ENCODE data around the gene DNLZ. TPM values are rescaled to one million over a fixed set of nuclear protein-coding genes. Genes with fewer than 3 reads are reported as not detected.
"Not testable (repeated sequence)": the region's sequence is repeated elsewhere in the genome, so short reads cannot be mapped to it uniquely, and the experiment has no call there.

The DNLZ gene
- total RNA-seq, 1 donor from 2014 or later = 27.5 TPM

- TF ChIP-seq, protein P1, sequence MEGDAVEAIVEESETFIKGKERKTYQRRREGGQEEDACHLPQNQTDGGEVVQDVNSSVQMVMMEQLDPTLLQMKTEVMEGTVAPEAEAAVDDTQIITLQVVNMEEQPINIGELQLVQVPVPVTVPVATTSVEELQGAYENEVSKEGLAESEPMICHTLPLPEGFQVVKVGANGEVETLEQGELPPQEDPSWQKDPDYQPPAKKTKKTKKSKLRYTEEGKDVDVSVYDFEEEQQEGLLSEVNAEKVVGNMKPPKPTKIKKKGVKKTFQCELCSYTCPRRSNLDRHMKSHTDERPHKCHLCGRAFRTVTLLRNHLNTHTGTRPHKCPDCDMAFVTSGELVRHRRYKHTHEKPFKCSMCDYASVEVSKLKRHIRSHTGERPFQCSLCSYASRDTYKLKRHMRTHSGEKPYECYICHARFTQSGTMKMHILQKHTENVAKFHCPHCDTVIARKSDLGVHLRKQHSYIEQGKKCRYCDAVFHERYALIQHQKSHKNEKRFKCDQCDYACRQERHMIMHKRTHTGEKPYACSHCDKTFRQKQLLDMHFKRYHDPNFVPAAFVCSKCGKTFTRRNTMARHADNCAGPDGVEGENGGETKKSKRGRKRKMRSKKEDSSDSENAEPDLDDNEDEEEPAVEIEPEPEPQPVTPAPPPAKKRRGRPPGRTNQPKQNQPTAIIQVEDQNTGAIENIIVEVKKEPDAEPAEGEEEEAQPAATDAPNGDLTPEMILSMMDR (IDR thresholded peaks at IDR 0.05; ENCODE audit: insufficient read depth, low read length, poor library complexity, severe bottlenecking) = no peak
- no peak for DNase-seq (ENCODE audit: low read depth)
- H3K4me3 ChIP-seq (ENCODE audit: low read depth, low read length) = no peak overlapping the region
- peaks cover 22% of the 10 kb centered on the region for H3K27me3 ChIP-seq (ENCODE audit: control insufficient read depth, insufficient read depth, low read length)
- H3K36me3 ChIP-seq (ENCODE audit: control insufficient read depth, insufficient read depth, low read length) = no peaks in the 10 kb centered on the region
These were observed 40.7 kb downstream of the DNLZ start for GRCh38 chr9:136322756-136323330.

DNA sequence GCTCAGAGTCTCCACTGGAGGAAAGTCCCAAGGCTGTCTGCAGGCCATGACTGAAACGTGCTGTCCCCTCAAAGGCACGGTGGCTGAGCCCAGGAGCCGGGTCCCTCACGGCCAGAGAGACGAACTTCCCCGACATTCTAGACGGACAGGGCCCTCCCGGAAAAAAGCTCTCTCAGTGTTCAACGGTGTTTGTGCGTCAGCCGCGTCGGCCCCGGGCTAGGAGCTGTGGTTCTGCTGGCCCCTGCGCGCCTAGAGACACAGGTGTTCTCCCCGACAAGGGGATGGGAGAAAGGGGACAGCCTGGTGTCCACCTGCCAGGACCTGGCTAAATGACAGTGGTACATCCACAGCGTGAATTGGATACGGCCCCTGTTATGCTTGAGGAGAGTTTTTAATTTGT, 42.0 kb downstream of the DNLZ start:
- DNase-seq (ENCODE audit: low read depth) = no peak
- peaks cover 22% of the 10 kb centered on the region for H3K27me3 ChIP-seq (ENCODE audit: control insufficient read depth, insufficient read depth, low read length)
- H3K36me3 ChIP-seq (ENCODE audit: control insufficient read depth, insufficient read depth, low read length) = no peaks in the 10 kb centered on the region
- H3K4me3 ChIP-seq (ENCODE audit: low read depth, low read length) = no peak overlapping the region
- TF ChIP-seq, protein P1 (IDR thresholded peaks at IDR 0.05; ENCODE audit: insufficient read depth, low read length, poor library complexity, severe bottlenecking) = no peak

GRCh38 chr9:136320972-136321371, 42.6 kb downstream of the DNLZ start:
- DNase-seq (ENCODE audit: low read depth); H3K4me3 ChIP-seq (ENCODE audit: low read depth, low read length); H3K36me3 ChIP-seq (ENCODE audit: control insufficient read depth, insufficient read depth, low read length): not testable (repeated sequence)
- H3K27me3 ChIP-seq (ENCODE audit: control insufficient read depth, insufficient read depth, low read length) = peaks cover 22% of the 10 kb centered on the region

DNA sequence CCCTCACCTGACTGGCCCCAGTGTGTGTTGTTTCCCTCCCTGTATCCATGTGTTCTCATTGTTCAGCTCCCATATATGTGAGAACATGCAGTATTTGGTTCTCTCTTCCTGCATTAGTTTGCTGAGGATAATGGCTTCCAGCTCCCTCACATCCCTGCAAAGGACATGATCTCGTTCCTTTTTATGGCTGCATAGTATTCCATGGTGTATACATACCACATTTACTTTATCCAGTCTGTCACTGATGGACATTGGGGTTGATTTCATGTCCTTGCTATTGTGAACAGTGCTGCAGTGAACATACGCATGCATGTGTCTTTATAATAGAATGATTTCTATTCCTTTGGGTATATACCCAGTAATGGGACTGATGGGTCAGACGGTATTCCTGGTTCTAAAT, 43.6 kb downstream of the DNLZ start:
- DNase-seq (ENCODE audit: low read depth) = not testable (repeated sequence)

DNA sequence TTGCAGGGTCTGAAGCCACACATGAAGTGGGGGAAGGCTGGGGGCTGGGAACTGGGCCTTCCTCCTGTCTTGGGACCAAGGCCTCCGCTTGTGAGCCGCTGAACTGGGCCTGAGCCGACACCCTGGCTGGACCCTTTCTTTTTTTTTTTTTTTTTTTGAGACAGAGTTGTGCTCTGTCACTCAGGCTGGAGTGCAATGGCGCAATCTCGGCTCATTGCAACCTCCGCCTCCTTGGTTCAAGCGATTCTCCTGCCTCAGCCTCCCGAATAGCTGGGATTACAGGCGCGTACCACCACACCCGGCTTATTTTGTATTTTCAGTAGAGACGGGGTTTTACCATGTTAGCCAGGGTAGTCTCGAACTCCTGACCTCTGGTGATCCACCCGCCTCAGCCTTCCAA, 44.3 kb downstream of the DNLZ start:
- not testable (repeated sequence) for H3K36me3 ChIP-seq (ENCODE audit: control insufficient read depth, insufficient read depth, low read length); DNase-seq (ENCODE audit: low read depth); H3K4me3 ChIP-seq (ENCODE audit: low read depth, low read length)
- H3K27me3 ChIP-seq (ENCODE audit: control insufficient read depth, insufficient read depth, low read length) = peaks cover 20% of the 10 kb centered on the region

More for the DNA sequence above, 43.6 kb downstream of the DNLZ start:
- H3K27me3 ChIP-seq (ENCODE audit: control insufficient read depth, insufficient read depth, low read length) = peaks cover 22% of the 10 kb centered on the region
- not testable (repeated sequence) for H3K4me3 ChIP-seq (ENCODE audit: low read depth, low read length); H3K36me3 ChIP-seq (ENCODE audit: control insufficient read depth, insufficient read depth, low read length)

- Histone ChIP-seq H3K27me3 (ENCODE audit: control insufficient read depth, insufficient read depth, low read length) (peaks cover 20% of the 10 kb centered on the region), H3K36me3 (ENCODE audit: control insufficient read depth, insufficient read depth, low read length) (no peaks in the 10 kb centered on the region), H3K4me3 (ENCODE audit: low read depth, low read length) (no peak overlapping the region)
- TF ChIP-seq, protein P1 (IDR thresholded peaks at IDR 0.05; ENCODE audit: insufficient read depth, low read length, poor library complexity, severe bottlenecking) = no peak
- DNase-seq (ENCODE audit: low read depth) = no peak
These were observed 44.7 kb downstream of the DNLZ start for GRCh38 chr9:136318776-136319241.

DNA sequence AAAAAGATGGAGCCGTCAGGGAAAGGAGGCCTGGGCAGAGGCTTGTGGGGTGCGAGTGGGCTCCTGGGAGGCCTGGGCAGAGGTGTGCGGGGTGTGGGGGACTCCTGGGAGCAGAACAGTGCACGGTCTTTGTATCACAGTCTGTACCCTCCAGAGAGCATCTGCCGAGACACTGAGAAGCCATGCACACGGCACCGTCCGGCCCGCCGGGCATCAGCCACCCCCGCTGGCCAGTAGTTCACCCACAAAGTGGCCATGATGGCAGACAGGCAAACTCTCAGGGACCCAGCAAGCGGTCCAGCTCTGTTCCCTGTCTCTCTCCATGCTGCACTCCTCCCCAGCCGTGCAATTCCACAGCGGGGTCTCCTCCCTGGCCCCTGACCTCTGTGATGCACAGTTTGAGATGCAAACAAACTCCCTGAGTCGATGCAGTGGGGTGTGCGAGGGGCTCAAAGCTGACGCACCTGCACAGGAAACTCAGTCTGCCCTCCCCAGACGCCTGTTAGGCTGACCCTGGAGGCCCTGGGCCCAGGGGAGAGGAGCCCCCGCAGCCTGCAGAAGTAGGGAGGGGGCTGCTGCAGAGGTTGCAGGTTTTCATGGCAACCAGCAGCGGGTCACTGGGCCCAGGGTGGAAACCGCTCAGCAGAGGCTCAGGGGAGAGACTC, 45.3 kb downstream of the DNLZ start:
- H3K27me3 ChIP-seq (ENCODE audit: control insufficient read depth, insufficient read depth, low read length) = peaks cover 20% of the 10 kb centered on the region
- DNase-seq (ENCODE audit: low read depth) = no peak
- TF ChIP-seq, protein P1 (IDR thresholded peaks at IDR 0.05; ENCODE audit: insufficient read depth, low read length, poor library complexity, severe bottlenecking) = no peak

More for the DNA sequence above, 45.3 kb downstream of the DNLZ start:
- no peak overlapping the region for H3K4me3 ChIP-seq (ENCODE audit: low read depth, low read length)
- H3K36me3 ChIP-seq (ENCODE audit: control insufficient read depth, insufficient read depth, low read length) = no peaks in the 10 kb centered on the region

All from kidney epithelial cell (primary cell).